Sigmoid colon (tissue), 7 donors: ENCODE measurements around the gene ZNF496. TPM values are rescaled to one million over a fixed set of nuclear protein-coding genes. Genes with fewer than 3 reads are reported as not detected.
A peak's percentile ranks its signal among the peaks of the same experiment; 100 is the strongest.
"Not testable (repeated sequence)": the region's sequence is repeated elsewhere in the genome, so short reads cannot be mapped to it uniquely, and the experiment has no call there.

ENCODE experiments used
- DNase-seq: peaks from one replicate; pipeline ENCODE4 v3.0.0-alpha.2; 2019
- H3K27ac ChIP-seq, 4 donors: fragments of 200-600 bp; sonication (generic); one replicate each; pipeline ENCODE4 v1.5.1; 2016 to 2019; ENCODE audit warnings: mild to moderate bottlenecking in 1 of 4
- H3K27me3 ChIP-seq, 3 donors: fragments of 200-600 bp; sonication (generic); one replicate each; pipeline ENCODE4 v1.5.1; 2019; ENCODE audit warnings: mild to moderate bottlenecking in 1 of 3
- H3K36me3 ChIP-seq, 4 donors: fragments of 200-600 bp; sonication (generic); one replicate each; pipeline ENCODE4 v1.5.1; 2016 to 2019
- H3K4me1 ChIP-seq, 4 donors: fragments of 200-600 bp; sonication (generic); one replicate each; pipeline ENCODE4 v1.5.1; 2017 to 2019
- H3K4me3 ChIP-seq, 4 donors: fragments of 200-600 bp; sonication (generic); one replicate each; pipeline ENCODE4 v1.5.1; 2017 to 2019; ENCODE audit warnings: mild to moderate bottlenecking in 2 of 4, moderate library complexity in 1 of 4
- H3K9me3 ChIP-seq, 4 donors: fragments of 200-600 bp in 3 of 4; sonication (generic) in 3 of 4; one replicate each; pipeline versions ENCODE4 v1.5.1 to v1.6.1; 2013 to 2019
- EP300 ChIP-seq, 4 donors: sonication (generic); formaldehyde crosslinking; IDR thresholded peaks; one replicate each; pipeline ENCODE4 v1.6.1; 2017; ENCODE audit warnings: antibody characterized with exemption in 4 of 4
- POLR2A ChIP-seq, 2 donors: fragments of 450-650 bp; IDR thresholded peaks; one replicate each; pipeline ENCODE4 v1.6.1; 2016; ENCODE audit warnings: antibody characterized with exemption in 2 of 2, mild to moderate bottlenecking in 2 of 2, moderate library complexity in 2 of 2
- POLR2AphosphoS5 ChIP-seq, 4 donors: sonication (generic); formaldehyde crosslinking; IDR thresholded peaks; one replicate each; pipeline ENCODE4 v1.6.1; 2017; ENCODE audit warnings: antibody characterized with exemption in 4 of 4
- WGBS, 2 donors: extraction: QIAGEN DNeasy Blood & Tissue Kit; methylation state at CpG; one replicate each; pipeline ENCODE4 v1.1.7; 2013; 5-methylcytosine and 5-hydroxymethylcytosine counted together
- intact Hi-C: fragments of 100-400 bp; cut with DNase I; formaldehyde crosslinking; loops from one replicate; pipeline ENCODE4 v1.15.1; 2023
- polyA plus RNA-seq, 3 donors: library from polyadenylated mRNA; stranded (reverse); fragments of 200-250 nt; gene quantifications; one replicate each; pipeline ENCODE4 v1.2.3, GENCODE V29; 2013
- total RNA-seq, 4 donors: library from RNA; depleted of rRNA; stranded (reverse); fragments of >200 nt; gene quantifications; one replicate each; pipeline ENCODE4 v1.1.0, GENCODE V29; 2016
- TF ChIP-seq, protein P1 (sequence below), 4 experiments: fragments of 450-650 bp in 3 of 4; fragments of 200-600 bp in 1 of 4; IDR thresholded peaks; one replicate each; pipeline ENCODE4 v1.5.1; 2016 to 2019; ENCODE audit warnings: antibody characterized with exemption in 4 of 4, mild to moderate bottlenecking in 3 of 4, moderate library complexity in 2 of 4
- donor health status: healthy with polysubstance abuse.
- donor health status: Bipolar disorder and iron deficiency.
- donor health status: healthy.

The ZNF496 gene
- total RNA-seq (10 to 100 TPM; 31.6 to 70.7 (median 37.3) TPM), polyA plus RNA-seq (10 to 100 TPM in 1 of 3 donors, 1 to 10 TPM in 2; 3.2 to 10.1 (median 4.8) TPM)

DNA sequence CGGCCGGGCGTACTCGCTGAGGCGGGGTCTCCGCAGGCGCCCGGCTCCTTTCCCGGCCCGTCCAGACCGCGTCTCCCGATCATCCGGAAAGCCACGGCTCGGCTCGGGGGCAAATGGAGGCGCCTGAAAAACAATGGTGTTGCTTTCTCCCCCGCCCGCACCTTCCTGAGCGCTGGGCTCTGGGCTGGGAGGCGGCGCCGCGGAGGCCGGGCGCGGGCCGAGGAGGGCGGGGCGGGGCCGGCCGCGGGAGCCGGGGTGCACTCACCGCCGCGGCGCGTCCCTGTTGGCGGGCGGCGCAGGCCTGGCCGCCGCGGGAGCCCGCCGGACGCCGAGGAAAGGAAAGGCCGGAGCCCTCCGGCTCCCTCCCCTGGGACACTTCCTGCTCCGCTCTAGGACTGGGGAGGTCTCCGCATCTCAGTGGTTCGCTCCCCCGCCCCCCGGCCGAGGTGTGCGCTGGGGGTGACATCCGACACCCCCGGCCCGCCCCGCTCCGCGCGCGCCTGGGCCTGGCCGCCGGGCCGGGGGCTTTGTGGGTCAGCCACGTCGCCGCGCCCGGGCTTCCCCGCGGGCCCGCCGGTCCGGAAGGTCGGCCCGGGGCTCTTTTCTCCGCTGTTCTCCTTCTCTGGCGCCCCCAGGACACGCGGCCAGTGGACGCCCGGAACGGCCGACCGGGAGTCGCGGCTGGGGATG, at the start of gene ZNF496:
Gene ZNF496, minus strand, starts transcription at position 343 of the 690 bp plus-strand sequence. CDS start 2,289 bp downstream, outside the sequence.
- peak; percentile 93 for DNase-seq
- intact Hi-C loops, result loop anchor here (5.0 kb wide), 4 partner anchors 41 to 399 kb away; partner anchors contain the start of gene AHCTF1
- WGBS, 2 donors, result 1% methylated on average over 93 of the region's 93 CpGs
- Histone ChIP-seq H3K4me3 (peak within 1 kb of the TSS; percentile 93 to 99 (median 98)), H3K27me3 (no peaks in the 10 kb centered on the region), H3K4me1 (peaks cover 0 to 47% (median 30%) of the 10 kb centered on the region in 4 donors), H3K9me3 (no peaks in the 10 kb centered on the region), H3K27ac (peak within 1 kb of the TSS; percentile 95 to 97 (median 96)), H3K36me3 (peaks cover 4 to 32% (median 16%) of the 10 kb centered on the region in 4 donors)
- TF ChIP-seq POLR2AphosphoS5 (IDR thresholded peaks at IDR 0.05) (peak in 3 of 4 donors; percentile 46 to 51 (median 48)), POLR2A (IDR thresholded peaks at IDR 0.05) (no peak), EP300 (IDR thresholded peaks at IDR 0.05) (no peak)
- TF ChIP-seq, protein P1, sequence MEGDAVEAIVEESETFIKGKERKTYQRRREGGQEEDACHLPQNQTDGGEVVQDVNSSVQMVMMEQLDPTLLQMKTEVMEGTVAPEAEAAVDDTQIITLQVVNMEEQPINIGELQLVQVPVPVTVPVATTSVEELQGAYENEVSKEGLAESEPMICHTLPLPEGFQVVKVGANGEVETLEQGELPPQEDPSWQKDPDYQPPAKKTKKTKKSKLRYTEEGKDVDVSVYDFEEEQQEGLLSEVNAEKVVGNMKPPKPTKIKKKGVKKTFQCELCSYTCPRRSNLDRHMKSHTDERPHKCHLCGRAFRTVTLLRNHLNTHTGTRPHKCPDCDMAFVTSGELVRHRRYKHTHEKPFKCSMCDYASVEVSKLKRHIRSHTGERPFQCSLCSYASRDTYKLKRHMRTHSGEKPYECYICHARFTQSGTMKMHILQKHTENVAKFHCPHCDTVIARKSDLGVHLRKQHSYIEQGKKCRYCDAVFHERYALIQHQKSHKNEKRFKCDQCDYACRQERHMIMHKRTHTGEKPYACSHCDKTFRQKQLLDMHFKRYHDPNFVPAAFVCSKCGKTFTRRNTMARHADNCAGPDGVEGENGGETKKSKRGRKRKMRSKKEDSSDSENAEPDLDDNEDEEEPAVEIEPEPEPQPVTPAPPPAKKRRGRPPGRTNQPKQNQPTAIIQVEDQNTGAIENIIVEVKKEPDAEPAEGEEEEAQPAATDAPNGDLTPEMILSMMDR (IDR thresholded peaks at IDR 0.05), result no peak

DNA sequence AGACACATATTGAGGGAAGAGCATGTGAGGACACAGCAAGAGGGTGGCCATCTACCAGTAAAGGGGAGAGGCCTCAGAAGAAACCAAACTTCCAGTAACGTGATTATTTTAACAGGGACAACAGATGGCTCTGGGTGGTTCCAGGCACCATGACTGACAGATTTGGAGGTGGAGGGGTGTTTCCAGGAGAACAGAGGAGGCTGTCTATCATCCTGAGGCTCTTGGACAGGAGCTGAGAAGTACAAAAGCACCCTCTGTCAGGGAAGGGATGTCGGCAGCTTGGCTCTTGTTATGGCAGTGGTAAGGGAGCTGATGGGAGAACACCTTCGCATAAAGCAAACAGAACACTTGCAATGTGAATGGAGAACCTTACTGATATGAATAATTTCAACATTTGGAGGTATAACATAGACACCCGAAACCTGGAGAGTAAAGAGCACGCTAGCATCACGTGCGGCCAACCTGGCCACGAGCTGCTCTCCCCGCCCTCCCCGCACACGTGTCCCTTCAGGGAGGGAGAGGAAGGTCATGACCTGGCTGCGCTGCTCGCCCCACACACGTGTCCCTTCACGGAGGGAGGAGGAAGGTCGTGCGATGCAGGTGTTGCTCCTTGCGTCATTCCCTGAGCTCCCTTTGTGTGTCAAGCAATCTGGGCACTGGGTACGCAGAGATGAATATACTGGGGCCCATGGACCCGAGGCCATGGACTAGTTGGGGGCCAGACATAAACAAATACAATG, 46.8 kb upstream of the ZNF496 start:
- Histone ChIP-seq H3K27ac (no peak overlapping the region), H3K36me3 (no peaks in the 10 kb centered on the region), H3K27me3 (no peaks in the 10 kb centered on the region), H3K9me3 (no peaks in the 10 kb centered on the region), H3K4me3 (no peak overlapping the region), H3K4me1 (no peaks in the 10 kb centered on the region)
- intact Hi-C loops, result no loop called here
- 84 to 92% methylated on average over 20 of the region's 20 CpGs for WGBS, 2 donors
- DNase-seq, result no peak
- TF ChIP-seq POLR2A (IDR thresholded peaks at IDR 0.05) (no peak), POLR2AphosphoS5 (IDR thresholded peaks at IDR 0.05) (no peak)

DNA sequence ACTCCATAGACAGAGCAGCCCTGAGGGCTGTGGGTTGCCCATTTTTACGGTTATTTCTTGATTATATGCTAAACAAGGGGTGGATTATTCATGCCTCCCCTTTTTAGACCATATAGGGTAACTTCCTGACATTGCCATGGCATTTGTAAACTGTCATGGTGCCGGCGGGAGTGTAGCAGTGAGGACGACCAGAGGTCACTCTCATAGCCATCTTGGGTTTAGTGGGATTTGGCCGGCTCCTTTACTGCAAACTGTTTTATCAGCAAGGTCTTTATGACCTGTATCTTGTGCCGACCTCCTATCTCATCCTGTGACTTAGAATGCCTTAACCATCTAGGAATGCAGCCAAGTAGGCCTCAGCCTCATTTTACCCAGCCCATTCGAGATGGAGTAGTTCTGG, 46.0 kb upstream of the ZNF496 start:
- H3K4me1 ChIP-seq, H3K27ac ChIP-seq, DNase-seq, H3K9me3 ChIP-seq, H3K36me3 ChIP-seq, H3K4me3 ChIP-seq, H3K27me3 ChIP-seq, intact Hi-C loops: not testable (repeated sequence)
- 85% methylated on average over 7 of the region's 7 CpGs for WGBS, 2 donors

DNA sequence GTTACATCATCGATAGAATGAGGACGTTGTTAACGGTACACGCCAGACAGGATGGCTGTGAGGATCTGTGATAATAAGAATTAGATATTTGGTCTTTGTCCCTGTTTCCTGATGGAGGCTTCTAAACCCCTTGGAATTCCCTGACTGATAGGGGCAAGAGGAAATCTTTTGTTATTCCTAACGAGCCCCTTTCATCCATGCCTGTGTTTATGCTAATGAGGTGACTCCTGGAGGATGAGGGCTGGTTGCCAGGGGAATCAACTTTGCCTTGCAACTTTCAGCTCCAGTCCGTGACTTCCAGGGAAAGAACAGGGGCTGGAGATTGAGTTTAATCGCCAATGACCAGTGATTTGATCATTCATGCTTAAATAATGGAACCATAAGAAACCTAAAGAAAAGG, 45.0 kb upstream of the ZNF496 start:
- no peak for DNase-seq
- no peak overlapping the region for H3K4me3 ChIP-seq
- no peak overlapping the region for H3K27ac ChIP-seq
- H3K36me3 ChIP-seq, result no peaks in the 10 kb centered on the region
- H3K4me1 ChIP-seq, result peaks cover 0 to 15% (median 5%) of the 10 kb centered on the region in 4 donors
- WGBS, 2 donors, result 66 to 70% methylated on average over 7 of the region's 7 CpGs
- no peaks in the 10 kb centered on the region for H3K27me3 ChIP-seq
- intact Hi-C loops, result no loop called here
- TF ChIP-seq POLR2AphosphoS5 (IDR thresholded peaks at IDR 0.05), result no peak
- TF ChIP-seq, protein P1 (IDR thresholded peaks at IDR 0.05), result no peak
- no peak for TF ChIP-seq POLR2A (IDR thresholded peaks at IDR 0.05)
- TF ChIP-seq EP300 (IDR thresholded peaks at IDR 0.05), result no peak
- no peaks in the 10 kb centered on the region for H3K9me3 ChIP-seq

DNA sequence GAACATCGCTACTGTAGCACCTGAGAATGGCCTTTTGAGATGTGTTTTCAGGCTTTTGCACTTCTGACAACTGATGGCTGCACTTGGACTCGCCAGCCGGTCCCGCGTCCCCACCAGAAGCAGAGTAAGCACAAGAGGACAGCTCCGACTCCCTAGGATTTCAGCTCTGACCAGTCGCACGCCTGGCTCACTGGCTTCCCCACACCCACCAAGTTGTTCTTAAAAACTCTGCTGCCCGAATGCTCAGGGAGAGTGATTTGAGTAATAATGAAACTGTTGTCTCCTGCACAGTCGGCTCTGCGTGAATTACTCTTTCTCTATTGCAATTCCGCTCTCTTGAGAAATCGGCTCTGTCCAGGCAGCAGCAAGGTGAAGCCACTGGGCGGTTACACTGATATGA, 44.1 kb upstream of the ZNF496 start:
- Histone ChIP-seq H3K9me3 (no peaks in the 10 kb centered on the region), H3K27me3 (no peaks in the 10 kb centered on the region), H3K27ac (no peak overlapping the region), H3K4me3 (no peak overlapping the region), H3K36me3 (no peaks in the 10 kb centered on the region), H3K4me1 (peaks cover 0 to 24% (median 14%) of the 10 kb centered on the region in 4 donors)
- 85 to 93% methylated on average over 14 of the region's 14 CpGs for WGBS, 2 donors
- intact Hi-C loops, result no loop called here
- TF ChIP-seq, protein P1 (IDR thresholded peaks at IDR 0.05), result no peak
- no peak for TF ChIP-seq POLR2AphosphoS5 (IDR thresholded peaks at IDR 0.05)
- no peak for TF ChIP-seq EP300 (IDR thresholded peaks at IDR 0.05)
- no peak for TF ChIP-seq POLR2A (IDR thresholded peaks at IDR 0.05)
- no peak for DNase-seq

DNA sequence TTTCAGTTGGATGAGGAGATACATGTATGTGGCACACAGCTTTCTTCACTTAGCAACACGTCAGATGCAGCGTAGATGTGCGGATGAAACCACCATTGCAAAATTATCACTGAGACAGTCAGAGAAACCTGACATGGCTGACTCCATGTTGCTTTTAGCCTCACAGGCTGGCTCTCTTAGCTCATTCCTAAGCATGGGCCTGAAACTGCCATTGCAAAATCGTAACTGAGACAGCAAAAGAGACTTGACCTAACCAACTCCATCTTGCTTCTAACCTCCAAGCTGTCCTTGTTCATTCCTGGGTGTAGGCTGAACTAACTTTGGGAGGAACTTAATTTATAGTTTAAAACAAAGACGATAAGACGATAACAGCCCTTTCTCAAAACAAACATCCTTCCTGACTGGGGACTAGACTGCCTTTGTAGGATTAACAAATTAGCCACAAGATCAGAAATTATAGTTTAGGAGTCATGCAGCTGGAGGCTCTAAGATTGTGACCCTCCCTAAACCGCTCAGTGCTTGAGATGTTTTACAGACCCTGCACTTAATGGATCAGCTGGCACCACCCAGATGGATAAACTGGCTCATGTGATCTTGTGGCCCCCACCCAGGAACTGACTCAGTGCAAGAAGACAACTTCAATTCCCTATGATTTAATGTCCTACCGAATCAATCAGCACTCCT, 43.1 kb upstream of the ZNF496 start:
- not testable (repeated sequence) for H3K27me3 ChIP-seq, DNase-seq, H3K9me3 ChIP-seq, H3K4me3 ChIP-seq, H3K36me3 ChIP-seq, H3K27ac ChIP-seq
- H3K4me1 ChIP-seq, result peaks cover 0 to 26% (median 17%) of the 10 kb centered on the region in 4 donors
- intact Hi-C loops, result loop anchor here (5.0 kb wide), 1 partner anchor 42 kb away; the partner anchor contains the start of gene ZNF496
- 85 to 87% methylated on average over 8 of the region's 8 CpGs for WGBS, 2 donors
